Lower leg skin (tissue), 4 donors: ENCODE results near the gene IRF6. TPM values are rescaled to one million over a fixed set of nuclear protein-coding genes. Genes with fewer than 3 reads are reported as not detected.

Source experiments
- DNase-seq, 2 donors: peaks; one replicate each; pipeline ENCODE4 v3.0.0-alpha.2; 2019; ENCODE audit warnings: low spot score in 2 of 2
- H3K4me3 ChIP-seq: fragments of 200-600 bp; sonication (generic); 2 replicates; pipeline ENCODE4 v1.5.1; 2017; ENCODE audit warnings: mild to moderate bottlenecking, low read depth; ENCODE audit not compliant: poor library complexity, severe bottlenecking
- CTCF ChIP-seq, 3 donors: fragments of 450-650 bp; IDR thresholded peaks; one replicate each; pipeline ENCODE4 v1.5.1; 2016; ENCODE audit warnings: antibody characterized with exemption in 3 of 3, mild to moderate bottlenecking in 3 of 3, moderate library complexity in 2 of 3
- POLR2A ChIP-seq, 2 donors: fragments of 450-650 bp; IDR thresholded peaks; one replicate each; pipeline ENCODE4 v1.6.1; 2016 to 2017; ENCODE audit warnings: antibody characterized with exemption in 2 of 2, mild to moderate bottlenecking in 1 of 2, moderate library complexity in 1 of 2
- WGBS, 2 donors: methylation state at CpG; one replicate each; pipeline ENCODE4 v1.1.5; 2018; 5-methylcytosine and 5-hydroxymethylcytosine counted together
- intact Hi-C: fragments of 100-400 bp; cut with DNase I; formaldehyde crosslinking; loops from one replicate; pipeline ENCODE4 v1.15.0; 2023; ENCODE audit warnings: low total_unique reads
- total RNA-seq, 4 donors: library from RNA; depleted of rRNA; stranded (reverse); fragments of >200 nt; gene quantifications; one replicate each; pipeline ENCODE4 v1.1.0, GENCODE V29; 2016

IRF6 gene
- total RNA-seq, 4 donors from 2014 or later, result 166 to 198 (median 176) TPM

GRCh38 chr1:209827384-209828262 lies 21.7 kb upstream of the IRF6 start, which contains the start of gene UTP25:
Gene UTP25 (plus strand): TSS chr1:209827972. CDS start chr1:209828064, 92 bp downstream.
- peak; percentile 94 to 97 for DNase-seq
- peak within 1 kb of the TSS; percentile 74 for H3K4me3 ChIP-seq
- intact Hi-C loops, result no loop called here
- TF ChIP-seq POLR2A (IDR thresholded peaks at IDR 0.05) (no peak), CTCF (IDR thresholded peaks at IDR 0.05) (peak in 1 of 3 donors; percentile 55)
- WGBS, 2 donors, result 17 to 27% methylated on average over 34 to 51 of the region's 51 CpGs

GRCh38 chr1:209825591-209826434 lies 19.9 kb upstream of the IRF6 start:
- H3K4me3 ChIP-seq, result no peak overlapping the region
- no peak for DNase-seq
- intact Hi-C loops, result no loop called here
- 47 to 49% methylated on average over 11 of the region's 11 CpGs for WGBS, 2 donors
- no peak for TF ChIP-seq CTCF (IDR thresholded peaks at IDR 0.05)
- no peak for TF ChIP-seq POLR2A (IDR thresholded peaks at IDR 0.05)

- DNase-seq, result no peak
- H3K4me3 ChIP-seq, result no peak overlapping the region
- WGBS, 2 donors, result 19 to 22% methylated on average over 12 of the region's 12 CpGs
- intact Hi-C loops, result loop anchor here (2.0 kb wide), 1 partner anchor 39 kb away; the partner anchor contains the start of gene C1orf74
- TF ChIP-seq CTCF (IDR thresholded peaks at IDR 0.05) (no peak), POLR2A (IDR thresholded peaks at IDR 0.05) (no peak)
These were observed 17.4 kb upstream of the IRF6 start for GRCh38 chr1:209823143-209824041.

GRCh38 chr1:209822706-209823105 lies 16.8 kb upstream of the IRF6 start:
- no peak overlapping the region for H3K4me3 ChIP-seq
- whole genome bisulfite sequencing, 2 donors, result 54 to 61% methylated on average over 7 of the region's 7 CpGs
- TF ChIP-seq CTCF (IDR thresholded peaks at IDR 0.05) (no peak), POLR2A (IDR thresholded peaks at IDR 0.05) (no peak)
- no peak for DNase-seq
- intact Hi-C loops, result loop anchor here (2.0 kb wide), 1 partner anchor 38 kb away; the partner anchor contains the start of gene C1orf74

GRCh38 chr1:209820986-209821385 lies 15.0 kb upstream of the IRF6 start:
- intact Hi-C loops, result no loop called here
- no peak for TF ChIP-seq CTCF (IDR thresholded peaks at IDR 0.05)
- H3K4me3 ChIP-seq, result no peak overlapping the region
- no peak for DNase-seq
- 53 to 57% methylated on average over 4 of the region's 4 CpGs for WGBS, 2 donors
